Measurements from ENCODE around the gene CBLC. TPM values are rescaled to one million over a fixed set of nuclear protein-coding genes. Genes with fewer than 3 reads are reported as not detected.
"Not testable (repeated sequence)": the region's sequence is repeated elsewhere in the genome, so short reads cannot be mapped to it uniquely, and the experiment has no call there.

Gene CBLC
- total and polyA plus RNA-seq, 4 donors = 0.25 to 0.44 TPM; not detected in 2

- not testable (repeated sequence) for H3K4me1 ChIP-seq (ENCODE audit: control insufficient read depth, insufficient read depth, low read length); H3K27me3 ChIP-seq (ENCODE audit: control insufficient read depth, insufficient read depth, low read length); DNase-seq (ENCODE audit: low read depth in 4 of 6, low spot score in 6 of 6); H3K27ac ChIP-seq (ENCODE audit: low read depth, low read length); H3K36me3 ChIP-seq (ENCODE audit: control insufficient read depth, insufficient read depth, low read length); H3K9me3 ChIP-seq (ENCODE audit: control insufficient read depth, insufficient read depth, low read length); H3K4me3 ChIP-seq (ENCODE audit: low read depth, low read length)
- 70% methylated on average over 10 of the region's 18 CpGs for WGBS (ENCODE audit: insufficient coverage)
Measured at GRCh38 chr19:44772144-44772543, 5.5 kb upstream of the CBLC start.

GRCh38 chr19:44772959-44773358 lies 4.7 kb upstream of the CBLC start:
- peaks cover 11% of the 10 kb centered on the region for H3K27me3 ChIP-seq (ENCODE audit: control insufficient read depth, insufficient read depth, low read length)
- H3K36me3 ChIP-seq (ENCODE audit: control insufficient read depth, insufficient read depth, low read length) = no peaks in the 10 kb centered on the region
- H3K4me1 ChIP-seq (ENCODE audit: control insufficient read depth, insufficient read depth, low read length) = peaks cover 4% of the 10 kb centered on the region
- no CpG with 5 or more reads among the region's 3 CpGs for WGBS (ENCODE audit: insufficient coverage)
- no peak overlapping the region for H3K4me3 ChIP-seq (ENCODE audit: low read depth, low read length)
- H3K27ac ChIP-seq (ENCODE audit: low read depth, low read length) = no peak overlapping the region
- DNase-seq (ENCODE audit: low read depth in 4 of 6, low spot score in 6 of 6) = peak in 2 of 6 donors; percentile 48 to 88
- H3K9me3 ChIP-seq (ENCODE audit: control insufficient read depth, insufficient read depth, low read length) = no peaks in the 10 kb centered on the region

- WGBS (ENCODE audit: insufficient coverage) = 86% methylated on average over 5 of the region's 6 CpGs
- no peak overlapping the region for H3K27ac ChIP-seq (ENCODE audit: low read depth, low read length)
- DNase-seq (ENCODE audit: low read depth in 4 of 6, low spot score in 6 of 6) = no peak
- H3K4me3 ChIP-seq (ENCODE audit: low read depth, low read length) = no peak overlapping the region
- no peaks in the 10 kb centered on the region for H3K36me3 ChIP-seq (ENCODE audit: control insufficient read depth, insufficient read depth, low read length)
- H3K4me1 ChIP-seq (ENCODE audit: control insufficient read depth, insufficient read depth, low read length) = peaks cover 5% of the 10 kb centered on the region
- peaks cover 13% of the 10 kb centered on the region for H3K27me3 ChIP-seq (ENCODE audit: control insufficient read depth, insufficient read depth, low read length)
- no peaks in the 10 kb centered on the region for H3K9me3 ChIP-seq (ENCODE audit: control insufficient read depth, insufficient read depth, low read length)
Measured at GRCh38 chr19:44775676-44776240, 1.9 kb upstream of the CBLC start.

- Histone ChIP-seq H3K4me1 (ENCODE audit: control insufficient read depth, insufficient read depth, low read length) (peaks cover 5% of the 10 kb centered on the region), H3K9me3 (ENCODE audit: control insufficient read depth, insufficient read depth, low read length) (no peaks in the 10 kb centered on the region), H3K27ac (ENCODE audit: low read depth, low read length) (no peak overlapping the region), H3K4me3 (ENCODE audit: low read depth, low read length) (no peak overlapping the region), H3K36me3 (ENCODE audit: control insufficient read depth, insufficient read depth, low read length) (no peaks in the 10 kb centered on the region), H3K27me3 (ENCODE audit: control insufficient read depth, insufficient read depth, low read length) (peaks cover 13% of the 10 kb centered on the region)
- DNase-seq (ENCODE audit: low read depth in 4 of 6, low spot score in 6 of 6) = no peak
- WGBS (ENCODE audit: insufficient coverage) = 88% methylated on average over 21 of the region's 23 CpGs
Measured at GRCh38 chr19:44776402-44777096, 1.1 kb upstream of the CBLC start.

GRCh38 chr19:44779150-44779549 lies 1.5 kb downstream of the CBLC start:
- no peaks in the 10 kb centered on the region for H3K9me3 ChIP-seq (ENCODE audit: control insufficient read depth, insufficient read depth, low read length)
- 78% methylated on average over 1 of the region's 2 CpGs for WGBS (ENCODE audit: insufficient coverage)

GRCh38 chr19:44781694-44782093 lies 4.0 kb downstream of the CBLC start:
- H3K27me3 ChIP-seq (ENCODE audit: control insufficient read depth, insufficient read depth, low read length); H3K9me3 ChIP-seq (ENCODE audit: control insufficient read depth, insufficient read depth, low read length); H3K27ac ChIP-seq (ENCODE audit: low read depth, low read length); H3K36me3 ChIP-seq (ENCODE audit: control insufficient read depth, insufficient read depth, low read length); H3K4me3 ChIP-seq (ENCODE audit: low read depth, low read length); DNase-seq (ENCODE audit: low read depth in 4 of 6, low spot score in 6 of 6): not testable (repeated sequence)
- WGBS (ENCODE audit: insufficient coverage) = 87% methylated on average over 2 of the region's 2 CpGs
- H3K4me1 ChIP-seq (ENCODE audit: control insufficient read depth, insufficient read depth, low read length) = peaks cover 11% of the 10 kb centered on the region

More at GRCh38 chr19:44779150-44779549, 1.5 kb downstream of the CBLC start:
- Histone ChIP-seq H3K4me1 (ENCODE audit: control insufficient read depth, insufficient read depth, low read length) (peaks cover 8% of the 10 kb centered on the region), H3K36me3 (ENCODE audit: control insufficient read depth, insufficient read depth, low read length) (no peaks in the 10 kb centered on the region), H3K4me3 (ENCODE audit: low read depth, low read length) (no peak overlapping the region), H3K27me3 (ENCODE audit: control insufficient read depth, insufficient read depth, low read length) (peaks cover 9% of the 10 kb centered on the region), H3K27ac (ENCODE audit: low read depth, low read length) (no peak overlapping the region)
- no peak for DNase-seq (ENCODE audit: low read depth in 4 of 6, low spot score in 6 of 6)

GRCh38 chr19:44782729-44783128 lies 5.0 kb downstream of the CBLC start:
- H3K9me3 ChIP-seq (ENCODE audit: control insufficient read depth, insufficient read depth, low read length) = no peaks in the 10 kb centered on the region
- H3K4me1 ChIP-seq (ENCODE audit: control insufficient read depth, insufficient read depth, low read length) = peaks cover 10% of the 10 kb centered on the region
- no peak overlapping the region for H3K4me3 ChIP-seq (ENCODE audit: low read depth, low read length)
- no peak overlapping the region for H3K27ac ChIP-seq (ENCODE audit: low read depth, low read length)
- no peak for DNase-seq (ENCODE audit: low read depth in 4 of 6, low spot score in 6 of 6)
- peaks cover 4% of the 10 kb centered on the region for H3K27me3 ChIP-seq (ENCODE audit: control insufficient read depth, insufficient read depth, low read length)
- WGBS (ENCODE audit: insufficient coverage) = no CpG with 5 or more reads among the region's 5 CpGs
- H3K36me3 ChIP-seq (ENCODE audit: control insufficient read depth, insufficient read depth, low read length) = no peaks in the 10 kb centered on the region

- H3K4me3 ChIP-seq (ENCODE audit: low read depth, low read length) = no peak overlapping the region
- WGBS (ENCODE audit: insufficient coverage) = 94% methylated on average over 3 of the region's 4 CpGs
- no peaks in the 10 kb centered on the region for H3K27me3 ChIP-seq (ENCODE audit: control insufficient read depth, insufficient read depth, low read length)
- peaks cover 6% of the 10 kb centered on the region for H3K4me1 ChIP-seq (ENCODE audit: control insufficient read depth, insufficient read depth, low read length)
- no peaks in the 10 kb centered on the region for H3K36me3 ChIP-seq (ENCODE audit: control insufficient read depth, insufficient read depth, low read length)
- H3K27ac ChIP-seq (ENCODE audit: low read depth, low read length) = no peak overlapping the region
- H3K9me3 ChIP-seq (ENCODE audit: control insufficient read depth, insufficient read depth, low read length) = no peaks in the 10 kb centered on the region
- no peak for DNase-seq (ENCODE audit: low read depth in 4 of 6, low spot score in 6 of 6)
Measured at GRCh38 chr19:44783545-44783944, 5.9 kb downstream of the CBLC start.

GRCh38 chr19:44785271-44785670 lies 7.6 kb downstream of the CBLC start:
- DNase-seq (ENCODE audit: low read depth in 4 of 6, low spot score in 6 of 6) = no peak
- Histone ChIP-seq H3K4me3 (ENCODE audit: low read depth, low read length) (no peak overlapping the region), H3K27ac (ENCODE audit: low read depth, low read length) (no peak overlapping the region), H3K27me3 (ENCODE audit: control insufficient read depth, insufficient read depth, low read length) (no peaks in the 10 kb centered on the region), H3K36me3 (ENCODE audit: control insufficient read depth, insufficient read depth, low read length) (no peaks in the 10 kb centered on the region), H3K9me3 (ENCODE audit: control insufficient read depth, insufficient read depth, low read length) (no peaks in the 10 kb centered on the region), H3K4me1 (ENCODE audit: control insufficient read depth, insufficient read depth, low read length) (peaks cover 6% of the 10 kb centered on the region)
- no CpG with 5 or more reads among the region's 3 CpGs for WGBS (ENCODE audit: insufficient coverage)

GRCh38 chr19:44785993-44786392 lies 8.3 kb downstream of the CBLC start:
- DNase-seq (ENCODE audit: low read depth in 4 of 6, low spot score in 6 of 6) = no peak
- Histone ChIP-seq H3K4me1 (ENCODE audit: control insufficient read depth, insufficient read depth, low read length) (peaks cover 6% of the 10 kb centered on the region), H3K27ac (ENCODE audit: low read depth, low read length) (no peak overlapping the region), H3K27me3 (ENCODE audit: control insufficient read depth, insufficient read depth, low read length) (no peaks in the 10 kb centered on the region), H3K36me3 (ENCODE audit: control insufficient read depth, insufficient read depth, low read length) (no peaks in the 10 kb centered on the region), H3K9me3 (ENCODE audit: control insufficient read depth, insufficient read depth, low read length) (no peaks in the 10 kb centered on the region), H3K4me3 (ENCODE audit: low read depth, low read length) (no peak overlapping the region)
- 97% methylated on average over 11 of the region's 15 CpGs for WGBS (ENCODE audit: insufficient coverage)

All from spinal cord (tissue), 10 donors.